HT1080 (cell line): ENCODE measurements around the gene VPS50. TPM values are rescaled to one million over a fixed set of nuclear protein-coding genes. Genes with fewer than 3 reads are reported as not detected.
A peak's percentile ranks its signal among the peaks of the same experiment; 100 is the strongest.
"Not testable (repeated sequence)": the region's sequence is repeated elsewhere in the genome, so short reads cannot be mapped to it uniquely, and the experiment has no call there.

Source experiments
- DNase-seq: peaks from one replicate; pipeline ENCODE4 v3.0.0-alpha.2; 2015; ENCODE audit warnings: low read depth
- total RNA-seq: library from RNA; depleted of rRNA; stranded (reverse); fragments of >200 nt; shearing (Covaris generic); gene quantifications from 2 replicates; pipeline ENCODE4 v1.2.3, GENCODE V29; 2014

VPS50 gene
- total RNA-seq, 1 experiment from 2014 or later, result 9.5 TPM

DNA sequence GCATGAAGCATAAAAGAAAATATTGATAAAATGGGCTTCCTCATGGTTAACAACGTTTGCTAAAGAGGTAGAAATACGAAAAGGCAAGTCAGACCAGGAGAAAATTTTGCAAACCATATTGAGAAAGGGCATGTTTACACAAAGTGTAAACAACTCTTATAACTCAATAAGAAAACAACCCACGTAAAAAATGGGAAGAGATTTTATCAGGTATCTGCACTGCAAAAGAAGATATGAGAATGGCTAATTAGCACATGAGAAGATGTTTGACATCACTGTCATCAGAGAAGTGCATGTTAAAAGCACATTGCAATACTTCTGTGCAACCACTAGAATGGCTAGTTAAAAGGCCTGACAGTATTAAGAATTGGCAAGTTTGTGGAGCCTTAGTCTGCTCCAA lies 99.5 kb downstream of the VPS50 start:
- no peak for DNase-seq

DNA sequence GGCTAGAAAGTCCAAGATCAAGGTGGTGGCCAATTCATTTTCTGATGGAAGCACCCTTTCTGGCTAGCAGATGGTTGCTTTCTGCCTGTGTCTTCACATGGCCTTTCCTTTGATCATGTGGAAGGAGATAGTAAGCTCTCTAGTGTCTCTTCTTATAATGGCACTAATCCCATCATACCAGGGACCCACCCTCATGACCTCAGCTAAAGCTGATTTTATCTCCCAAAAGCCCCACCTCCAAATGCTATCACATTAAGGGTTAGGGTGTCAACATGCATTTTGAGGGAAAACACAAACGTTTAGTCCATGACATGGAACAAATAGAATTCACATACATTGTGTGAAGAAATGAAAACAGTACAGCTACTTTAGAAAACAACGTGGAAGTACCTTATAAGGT lies 100.0 kb downstream of the VPS50 start:
- no peak for DNase-seq

DNA sequence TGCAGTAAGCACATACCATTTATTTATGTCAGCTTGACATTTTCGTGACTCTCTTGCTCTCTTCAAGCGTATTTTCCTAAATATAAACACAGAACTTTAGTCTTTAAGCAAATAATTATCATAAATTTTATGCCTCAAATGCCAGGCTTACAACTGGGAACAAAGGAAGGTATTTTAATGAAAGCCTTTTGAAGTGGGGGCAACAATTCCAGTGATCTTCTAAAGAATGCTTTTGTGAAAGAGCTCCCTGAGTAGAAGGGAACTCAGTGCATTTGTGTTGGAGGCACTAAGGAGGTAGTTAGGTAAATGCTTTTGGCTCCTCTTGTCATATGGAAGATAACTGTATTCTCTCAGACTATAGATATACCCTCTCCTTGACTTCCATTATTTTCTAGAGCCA lies 104.9 kb downstream of the VPS50 start:
- DNase-seq, result no peak

DNA sequence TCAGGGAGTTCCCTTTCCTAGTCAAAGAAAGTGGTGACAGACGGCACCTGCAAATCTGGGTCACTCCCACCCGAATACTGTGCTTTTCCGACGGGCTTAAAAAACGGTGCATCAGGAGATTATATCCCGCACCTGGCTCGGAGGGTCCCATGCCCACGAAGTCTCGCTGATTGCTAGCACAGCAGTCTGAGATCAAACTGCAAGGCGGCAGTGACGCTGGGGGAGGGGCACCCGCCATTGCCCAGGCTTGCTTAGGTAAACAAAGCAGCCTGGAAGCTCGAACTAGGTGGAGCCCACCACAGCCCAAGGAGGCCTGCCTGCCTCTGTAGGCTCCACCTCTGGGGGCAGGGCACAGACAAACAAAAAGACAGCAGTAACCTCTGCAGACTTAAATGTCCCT lies 110.0 kb downstream of the VPS50 start:
- DNase-seq, result not testable (repeated sequence)

DNA sequence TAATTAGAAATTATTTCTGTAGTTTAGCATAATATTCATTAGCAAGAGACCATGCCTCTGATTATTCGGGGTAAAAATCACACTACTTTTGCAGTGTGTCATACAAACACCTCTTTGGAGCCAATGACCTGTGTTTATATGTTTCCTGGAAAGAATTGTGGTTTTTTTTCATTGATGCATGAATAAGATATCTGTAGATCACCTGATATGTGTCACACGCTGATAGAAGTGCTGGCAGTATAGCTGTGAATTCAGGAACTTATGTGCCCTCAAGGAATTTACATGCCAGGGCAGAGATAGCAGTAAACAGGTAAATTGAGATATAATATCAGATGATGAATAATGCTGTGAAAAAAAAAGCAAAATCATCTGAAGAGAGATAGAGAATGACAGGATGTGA lies 118.2 kb downstream of the VPS50 start:
- no peak for DNase-seq

DNA sequence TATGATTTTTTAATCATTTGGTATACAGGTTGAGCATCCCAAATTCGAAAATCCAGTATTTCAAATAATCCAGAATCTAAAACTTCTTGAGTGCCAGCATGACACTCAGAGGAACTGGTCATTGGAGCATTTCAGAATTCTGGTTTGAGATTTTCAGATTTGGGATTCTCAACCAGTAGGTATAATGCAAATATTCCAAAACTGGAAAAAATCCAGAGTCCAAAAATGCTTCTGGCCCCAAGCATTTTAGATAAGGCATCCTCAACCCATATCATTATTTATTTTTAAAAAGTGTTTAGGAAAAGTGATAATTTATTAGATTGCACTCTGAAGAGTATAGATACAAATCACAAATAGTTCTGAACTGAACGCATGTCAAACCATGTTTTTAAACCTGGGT lies 120.7 kb downstream of the VPS50 start:
- no peak for DNase-seq

DNA sequence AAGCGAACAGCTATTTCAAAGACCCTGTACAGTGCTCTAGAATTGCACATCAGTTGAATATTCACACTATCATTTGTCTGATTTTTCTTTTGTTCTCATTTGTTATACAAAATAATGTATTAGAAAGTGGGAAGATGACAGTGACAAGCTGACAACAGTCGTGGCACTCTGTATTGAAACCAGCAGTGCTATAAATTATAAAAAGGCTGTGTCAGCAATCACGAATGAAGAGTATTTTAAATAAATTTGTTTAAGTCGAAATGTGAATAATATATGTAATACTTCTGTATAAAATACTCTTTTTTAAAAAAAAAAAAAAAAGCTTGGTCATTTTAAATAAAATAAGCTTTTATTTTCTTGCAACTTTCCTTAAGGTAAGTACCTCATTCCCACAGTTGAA lies 122.6 kb downstream of the VPS50 start:
- DNase-seq, result no peak

DNA sequence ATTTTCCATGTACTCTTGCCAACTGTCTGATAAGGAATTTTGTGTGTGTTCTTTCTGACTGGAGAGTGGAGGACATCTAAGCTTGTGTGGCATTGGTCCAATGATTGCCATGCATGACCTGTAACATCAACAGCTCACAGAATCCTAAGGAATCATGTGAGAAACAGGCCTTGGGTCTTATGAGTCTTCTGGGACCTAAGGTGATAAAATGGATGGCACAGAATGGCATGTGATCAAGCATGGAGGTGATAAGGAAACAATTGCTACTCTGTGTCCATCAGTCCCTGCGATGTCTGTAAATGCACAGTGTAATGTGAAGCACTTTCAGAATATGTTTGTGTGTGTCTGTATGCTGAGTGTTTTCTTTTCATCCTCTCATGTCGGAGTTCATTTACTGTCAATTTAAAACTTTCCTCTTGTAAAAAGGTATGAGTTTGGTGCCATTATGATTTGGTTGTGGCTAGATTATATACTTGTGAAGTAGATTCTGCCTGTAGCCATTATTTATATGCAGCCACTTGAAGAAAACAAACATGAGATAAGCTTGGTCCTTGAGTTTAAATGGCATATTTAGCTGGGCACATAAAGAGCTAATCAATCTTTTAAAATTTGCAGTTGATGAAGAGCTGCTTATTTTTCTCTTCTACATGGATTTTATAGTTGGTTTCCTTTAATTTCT lies 127.5 kb downstream of the VPS50 start:
- DNase-seq, result no peak

DNA sequence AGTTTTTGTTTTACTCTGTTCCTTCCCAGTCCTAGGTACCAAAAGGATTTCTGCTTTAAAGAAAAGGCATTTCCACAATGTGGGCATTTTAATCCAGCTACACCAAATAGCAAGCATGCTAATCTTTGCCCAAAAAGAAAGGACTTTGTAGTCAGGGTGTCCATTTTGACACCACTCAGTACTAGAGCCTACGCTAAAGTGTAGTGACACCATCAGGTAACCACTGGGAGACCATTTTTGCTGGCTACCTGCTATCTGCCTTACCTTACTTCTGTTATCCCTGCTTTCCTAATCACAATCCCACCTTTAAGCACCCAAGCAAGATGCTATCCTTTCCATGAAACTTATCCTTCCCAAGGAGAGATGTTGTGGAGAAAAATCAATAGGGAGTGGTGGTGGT lies 129.7 kb downstream of the VPS50 start:
- no peak for DNase-seq

DNA sequence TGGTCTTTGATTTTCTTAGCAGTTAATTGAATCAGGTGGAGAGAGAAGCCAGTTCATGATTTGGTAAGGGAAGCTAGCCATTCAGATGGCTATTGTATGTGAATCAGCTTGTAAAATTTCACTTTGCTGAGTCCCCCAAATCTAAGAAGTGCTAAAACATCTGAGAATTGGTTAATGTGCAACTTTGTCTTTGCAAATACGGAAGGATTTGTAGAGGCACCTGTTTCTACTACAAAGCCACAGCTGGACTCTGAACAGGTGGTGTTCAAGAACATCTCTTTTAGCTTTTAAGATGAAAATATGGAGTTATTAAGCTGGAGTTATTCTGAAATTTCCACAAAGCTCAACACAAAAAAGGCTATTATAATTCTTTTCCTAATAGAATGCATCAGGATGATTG lies 132.6 kb downstream of the VPS50 start:
- no peak for DNase-seq

DNA sequence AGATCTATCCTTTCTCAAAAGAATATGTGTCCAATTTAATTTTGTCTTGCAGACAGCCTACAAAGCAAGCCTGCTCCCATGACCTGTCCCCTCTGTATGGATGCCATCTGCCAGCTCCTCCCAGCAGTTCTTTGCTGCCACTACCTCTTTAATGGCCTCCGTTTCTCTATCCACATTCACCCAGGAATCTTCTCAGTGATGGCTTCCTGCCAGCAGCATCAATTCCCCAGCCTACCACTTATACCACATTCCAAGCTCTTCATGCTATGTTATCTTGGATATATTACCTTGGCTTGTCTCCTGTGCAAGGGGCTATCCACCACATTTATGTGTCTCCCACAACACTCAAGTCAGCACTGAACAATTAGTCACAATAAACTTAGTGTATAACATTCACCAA lies 133.2 kb downstream of the VPS50 start:
- no peak for DNase-seq

DNA sequence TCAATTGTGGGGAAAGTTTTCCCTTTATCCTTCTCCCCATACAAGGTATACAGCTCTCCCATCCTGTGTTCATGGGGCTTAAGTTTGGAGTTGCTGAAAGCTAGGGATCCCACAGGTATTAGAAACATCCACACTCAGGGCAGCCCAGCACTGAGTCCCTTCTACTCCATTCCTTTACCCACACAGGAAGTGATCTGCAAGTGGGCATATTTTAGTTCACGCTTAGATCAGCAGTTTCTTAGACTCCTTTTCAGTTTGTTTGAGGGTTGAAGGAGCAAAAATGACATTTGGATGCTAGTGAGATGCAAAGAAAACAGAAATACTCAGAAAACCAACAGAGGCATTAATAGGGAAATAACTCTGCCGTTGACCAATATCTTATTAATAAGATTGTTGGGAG lies 134.7 kb downstream of the VPS50 start:
- no peak for DNase-seq

DNA sequence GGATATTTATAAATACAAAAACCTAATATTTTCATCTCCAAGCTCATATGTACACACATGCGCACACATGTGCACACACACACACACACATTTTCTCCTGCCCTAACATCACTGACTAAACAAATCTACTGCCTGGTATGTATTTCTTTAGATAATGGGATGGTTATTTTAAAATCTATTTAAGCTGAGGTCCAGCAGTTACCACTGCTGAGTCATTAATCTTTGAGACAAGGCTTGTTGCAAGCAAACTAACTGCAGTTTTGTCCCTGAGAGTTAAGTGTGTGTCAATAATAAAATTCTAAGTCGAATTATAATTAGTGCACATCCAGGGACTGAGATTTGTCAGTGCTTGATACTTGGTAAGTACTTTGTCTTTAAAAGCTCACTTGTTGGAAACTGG lies 135.1 kb downstream of the VPS50 start:
- no peak for DNase-seq

DNA sequence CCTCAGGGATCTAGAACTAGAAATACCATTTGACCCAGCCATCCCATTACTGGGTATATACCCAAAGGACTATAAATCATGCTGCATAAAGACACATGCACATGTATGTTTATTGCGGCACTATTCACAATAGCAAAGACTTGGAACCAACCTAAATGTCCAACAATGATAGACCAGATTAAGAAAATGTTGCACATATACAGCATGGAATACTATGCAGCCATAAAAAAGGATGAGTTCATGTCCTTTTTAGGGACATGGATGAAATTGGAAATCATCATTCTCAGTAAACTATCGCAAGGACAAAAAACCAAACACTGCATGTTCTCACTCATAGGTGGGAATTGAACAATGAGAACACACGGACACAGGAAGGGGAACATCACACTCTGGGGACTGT lies 138.8 kb downstream of the VPS50 start:
- DNase-seq, result not testable (repeated sequence)

DNA sequence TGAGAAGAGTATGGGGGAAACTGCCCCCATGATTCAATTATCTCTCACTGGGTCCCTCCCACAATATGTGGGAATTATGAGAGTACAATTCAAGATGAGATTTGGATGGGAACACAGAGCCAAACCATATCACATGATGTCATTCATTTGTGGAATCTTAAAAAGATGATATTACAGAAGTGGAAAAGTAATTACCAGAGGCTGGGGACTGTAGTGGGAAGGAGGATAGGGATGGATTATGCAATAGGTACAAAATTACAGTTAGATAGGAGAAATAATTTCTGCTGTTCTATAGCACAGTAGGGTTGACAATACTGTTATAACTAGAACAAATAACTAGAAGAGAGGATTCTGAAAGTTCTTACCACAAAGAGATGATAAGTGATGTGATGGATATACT lies 141.4 kb downstream of the VPS50 start:
- no peak for DNase-seq

DNA sequence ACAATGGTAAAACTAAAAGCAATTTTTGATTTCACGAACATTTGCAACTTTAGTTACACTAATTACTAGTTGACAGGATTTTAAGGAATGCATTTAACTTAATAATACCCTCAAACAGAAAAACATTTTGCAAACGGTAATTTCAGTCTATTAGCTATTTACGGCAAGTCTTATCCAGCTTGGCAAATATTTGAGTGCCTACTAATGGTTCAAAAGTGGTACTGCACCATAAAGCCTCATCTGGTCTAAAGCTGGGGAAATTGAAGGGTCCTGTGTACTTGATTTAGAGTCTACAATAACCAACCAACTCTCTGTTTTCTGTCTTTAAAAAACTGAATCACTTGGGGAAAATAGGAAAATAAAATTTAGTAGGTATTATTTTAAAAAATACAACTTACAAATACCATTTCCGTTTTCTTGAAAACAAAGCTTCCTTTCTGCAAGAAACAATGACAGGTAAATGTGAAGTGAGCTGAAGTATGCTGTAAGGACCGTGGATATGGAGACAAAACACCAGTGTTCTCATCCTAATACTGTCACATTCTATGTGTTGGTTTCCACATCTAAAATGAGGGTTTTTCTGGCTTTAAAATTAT lies 142.3 kb downstream of the VPS50 start:
- peak; percentile 27 for DNase-seq

DNA sequence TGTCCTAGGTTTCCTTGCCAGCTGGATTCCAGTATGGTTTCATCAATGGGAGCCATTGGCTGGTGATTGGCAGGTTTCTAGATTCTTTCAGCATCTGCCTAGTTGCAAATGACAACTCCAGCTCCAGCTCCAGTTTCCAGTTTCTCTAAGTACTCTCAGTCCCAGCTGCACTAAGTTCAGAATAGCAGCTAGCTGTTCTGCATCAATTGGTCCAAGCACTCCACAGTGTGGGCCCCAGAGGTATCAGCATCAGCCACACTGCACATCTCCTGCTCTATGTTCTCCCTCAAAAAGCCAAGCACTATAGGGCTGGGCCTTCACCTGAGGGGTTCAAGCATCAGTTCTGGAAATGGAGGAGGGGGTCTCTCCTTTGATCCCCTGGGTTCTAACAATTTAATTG lies 143.4 kb downstream of the VPS50 start:
- no peak for DNase-seq

DNA sequence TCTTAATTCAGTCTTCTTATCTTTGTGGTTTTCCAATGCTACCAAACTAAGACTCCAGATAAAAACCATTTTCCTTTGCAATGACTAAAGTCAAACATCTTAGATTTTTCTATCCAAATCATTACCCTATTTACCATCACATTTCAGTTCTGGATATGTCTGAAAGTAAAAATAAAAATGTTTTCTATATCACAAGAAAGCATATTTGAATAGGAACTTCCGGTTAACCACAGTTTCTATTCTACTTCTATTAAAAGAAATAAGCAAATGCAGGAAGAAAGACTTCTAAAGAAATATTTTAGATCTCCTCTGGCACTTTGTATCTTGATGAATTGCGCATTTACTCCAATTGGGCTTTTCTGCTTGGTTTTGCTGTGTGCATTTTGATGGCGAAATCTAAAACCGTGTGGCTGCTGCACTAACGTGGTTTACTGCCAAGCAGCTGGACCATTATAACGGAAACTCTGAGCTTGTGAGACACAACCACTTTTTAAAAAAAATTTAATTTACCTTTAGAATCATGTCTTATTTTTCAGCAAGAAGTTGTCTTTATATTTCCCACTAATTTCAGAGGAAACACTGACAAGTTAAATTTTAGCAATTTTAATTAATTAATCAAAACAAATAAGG lies 146.1 kb downstream of the VPS50 start:
- DNase-seq, result no peak

DNA sequence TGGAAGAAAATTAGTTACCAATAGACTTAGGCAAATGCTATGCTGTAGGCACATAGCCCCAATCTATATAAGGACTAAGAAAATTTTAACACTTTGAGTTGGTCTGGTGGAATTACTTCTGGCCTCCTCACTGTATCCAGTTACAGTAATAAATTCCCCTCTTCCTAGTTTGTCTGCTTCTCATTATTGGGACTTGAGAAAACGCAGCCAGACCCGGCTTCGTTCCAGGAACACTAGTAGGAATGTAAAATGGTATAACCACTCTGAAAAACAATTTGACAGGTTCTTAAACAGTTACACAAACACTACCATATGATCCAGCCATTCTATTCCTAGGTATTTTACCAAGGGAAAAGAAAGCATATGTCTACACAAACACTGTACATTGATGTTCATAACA lies 150.2 kb downstream of the VPS50 start:
- DNase-seq, result no peak

DNA sequence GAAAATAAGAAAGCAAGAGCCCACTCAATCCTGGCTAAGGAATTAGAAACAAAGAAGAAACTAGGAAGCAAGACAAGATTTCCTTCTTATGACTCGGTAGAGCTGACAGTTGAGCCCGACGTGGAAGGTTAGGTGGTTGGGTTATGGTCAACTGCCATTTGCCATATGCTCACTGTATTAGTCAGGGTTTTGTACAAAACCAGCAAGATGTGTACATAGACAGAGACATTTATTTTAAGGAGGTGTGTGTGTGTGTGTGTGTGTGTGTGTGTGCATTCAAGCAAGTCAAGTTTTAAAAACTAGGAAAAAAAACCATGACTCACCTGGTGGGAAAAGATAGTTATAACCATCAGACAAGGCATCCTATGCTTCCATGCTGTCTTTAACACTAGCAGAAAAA lies 158.5 kb downstream of the VPS50 start:
- no peak for DNase-seq

DNA sequence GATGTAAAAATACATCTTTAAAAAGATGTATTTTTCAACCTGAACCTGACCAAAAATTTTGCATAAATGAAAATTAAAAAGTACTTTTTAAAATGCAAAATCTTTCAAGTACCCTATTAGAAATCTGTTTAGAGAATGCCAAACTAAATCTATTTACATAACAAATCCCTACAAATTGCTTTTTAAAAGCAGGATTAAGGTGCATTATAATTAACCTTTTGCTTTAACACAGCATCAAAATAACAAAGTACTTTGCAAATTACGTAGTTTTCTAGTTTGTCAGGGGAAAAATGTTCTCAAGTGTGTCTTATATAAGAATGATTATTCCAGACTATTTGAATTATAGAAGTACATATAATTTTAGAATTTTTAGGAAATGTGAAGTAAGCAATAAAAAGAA lies 160.8 kb downstream of the VPS50 start:
- no peak for DNase-seq

DNA sequence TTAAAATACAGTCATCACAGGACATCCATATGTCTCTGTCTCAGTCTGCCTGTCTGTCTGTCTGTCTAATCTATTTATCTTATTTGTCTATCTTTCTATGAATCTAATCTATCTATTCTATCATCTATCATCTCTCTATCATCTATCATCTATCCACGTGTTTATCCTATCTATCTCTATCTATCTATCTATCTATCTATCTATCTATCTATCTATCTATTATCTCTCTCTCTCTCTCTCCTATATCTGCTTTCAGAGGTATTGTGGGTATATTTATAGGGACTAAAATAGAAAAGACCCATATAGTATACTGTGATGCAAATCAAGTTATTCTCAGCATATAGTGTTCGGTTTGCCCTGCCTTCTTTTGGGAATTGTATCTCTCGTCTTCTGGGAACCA lies 167.5 kb downstream of the VPS50 start:
- no peak for DNase-seq

DNA sequence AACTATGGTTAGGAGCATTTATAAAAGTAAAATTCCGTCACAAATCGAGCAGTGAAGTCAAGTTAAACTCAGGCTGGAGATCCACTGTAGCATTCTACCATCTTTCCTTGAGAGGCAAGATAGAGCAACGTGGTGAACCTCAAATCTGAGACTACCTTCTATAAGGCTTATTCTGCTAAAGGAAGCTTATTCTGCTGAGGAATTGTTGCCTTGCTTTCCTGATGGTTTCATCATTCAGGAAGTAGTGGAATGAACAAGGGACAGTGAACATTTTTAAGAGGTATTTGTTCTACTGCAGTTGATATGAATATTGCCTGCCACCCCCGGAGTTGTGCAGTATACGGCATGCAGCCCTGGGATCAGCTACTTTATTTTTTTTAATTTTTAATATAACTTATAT lies 170.8 kb downstream of the VPS50 start:
- DNase-seq, result no peak
